Measurements from ENCODE around the gene PHACTR3. TPM values are rescaled to one million over a fixed set of nuclear protein-coding genes. Genes with fewer than 3 reads are reported as not detected.

PHACTR3 gene
- total RNA-seq, 1 experiment from 2014 or later: not detected

DNA sequence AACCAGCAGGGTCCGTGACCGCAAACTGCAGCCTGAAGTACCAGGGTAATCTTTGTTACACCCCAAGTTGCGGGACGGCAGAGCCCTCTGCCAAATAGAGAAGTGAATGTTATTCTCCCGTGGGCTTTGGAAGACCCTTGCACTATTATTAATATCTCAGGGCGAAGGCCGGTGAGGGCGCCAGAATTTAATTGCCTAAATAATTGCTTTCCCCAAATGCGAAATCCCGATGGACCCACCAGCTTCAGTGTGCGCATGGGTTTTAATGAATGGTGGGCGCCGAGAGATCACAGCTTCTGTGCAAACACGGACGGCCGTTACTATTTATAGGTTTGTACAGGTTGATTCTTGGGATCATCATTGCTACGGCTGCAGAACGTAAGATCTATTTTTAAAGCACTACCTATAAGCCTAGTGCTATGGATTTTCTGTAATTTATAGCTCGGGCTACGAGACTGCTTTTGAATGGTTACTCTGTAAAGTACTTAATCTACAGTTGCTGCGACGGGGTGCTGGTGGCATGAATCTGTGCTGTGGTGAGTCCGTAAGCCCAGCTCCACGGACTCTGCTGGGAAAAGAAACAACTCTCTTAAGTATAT, 15.2 kb upstream of the PHACTR3 start:
- no peak overlapping the region for H3K4me3 ChIP-seq (replicated peaks in 1 of 2; ENCODE audit: low read depth in 1 of 2, low read length in 2 of 2)
- no TSS peak for BruUV-seq (replicated peaks)
- DNase-seq (ENCODE audit: low read depth, low spot score) (no peak), ATAC-seq (no peak)
- TF ChIP-seq FOSL1 (IDR thresholded peaks at IDR 0.05; ENCODE audit: low read depth) (no peak), ELF1 (IDR thresholded peaks at IDR 0.05; ENCODE audit: borderline replicate concordance, low read depth) (no peak), CBX3 (IDR thresholded peaks at IDR 0.05; ENCODE audit: low read depth) (no peak), TCF7L2 (IDR thresholded peaks at IDR 0.05; ENCODE audit: borderline replicate concordance, extremely low read depth, insufficient read depth, insufficient read length) (no peak)
- TF ChIP-seq, protein P1, sequence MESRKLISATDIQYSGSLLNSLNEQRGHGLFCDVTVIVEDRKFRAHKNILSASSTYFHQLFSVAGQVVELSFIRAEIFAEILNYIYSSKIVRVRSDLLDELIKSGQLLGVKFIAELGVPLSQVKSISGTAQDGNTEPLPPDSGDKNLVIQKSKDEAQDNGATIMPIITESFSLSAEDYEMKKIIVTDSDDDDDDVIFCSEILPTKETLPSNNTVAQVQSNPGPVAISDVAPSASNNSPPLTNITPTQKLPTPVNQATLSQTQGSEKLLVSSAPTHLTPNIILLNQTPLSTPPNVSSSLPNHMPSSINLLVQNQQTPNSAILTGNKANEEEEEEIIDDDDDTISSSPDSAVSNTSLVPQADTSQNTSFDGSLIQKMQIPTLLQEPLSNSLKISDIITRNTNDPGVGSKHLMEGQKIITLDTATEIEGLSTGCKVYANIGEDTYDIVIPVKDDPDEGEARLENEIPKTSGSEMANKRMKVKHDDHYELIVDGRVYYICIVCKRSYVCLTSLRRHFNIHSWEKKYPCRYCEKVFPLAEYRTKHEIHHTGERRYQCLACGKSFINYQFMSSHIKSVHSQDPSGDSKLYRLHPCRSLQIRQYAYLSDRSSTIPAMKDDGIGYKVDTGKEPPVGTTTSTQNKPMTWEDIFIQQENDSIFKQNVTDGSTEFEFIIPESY (IDR thresholded peaks at IDR 0.05; ENCODE audit: extremely low read depth, insufficient replicate concordance, low read length): no peak
- ChIA-PET RAD21 (ENCODE audit: low non-redundant PET in 1 of 2, low total read pairs in 2 of 2, uncharacterized antibody in 2 of 2, unreplicated experiment in 2 of 2) (no interaction called here), POLR2A (no interaction called here), CTCF (no interaction called here)
- no peak overlapping the region for H3K9ac ChIP-seq (ENCODE audit: low read length)
- H3K4me2 ChIP-seq (ENCODE audit: low read length): no peak overlapping the region
- intact Hi-C loops (cut with micrococcal nuclease): no loop called here
- no peak overlapping the region for H2AFZ ChIP-seq (ENCODE audit: low read depth, low read length, poor library complexity, severe bottlenecking)
- H3K27me3 ChIP-seq (ENCODE audit: insufficient read depth, low read length): peaks cover 40% of the 10 kb centered on the region
- H3K27ac ChIP-seq (ENCODE audit: low read depth, low read length): no peak overlapping the region
- no peaks in the 10 kb centered on the region for H3K79me2 ChIP-seq (ENCODE audit: insufficient read depth, low read length)
- no peaks in the 10 kb centered on the region for H3K9me2 ChIP-seq (ENCODE audit: insufficient read depth)
- H4K20me1 ChIP-seq (ENCODE audit: insufficient read depth): no peaks in the 10 kb centered on the region
- no peaks in the 10 kb centered on the region for H3K4me1 ChIP-seq (ENCODE audit: control insufficient read depth in 1 of 2, insufficient read depth in 2 of 2, low read length in 2 of 2)
- H3K9me3 ChIP-seq (ENCODE audit: control insufficient read depth in 1 of 2, insufficient read depth in 1 of 2, low read depth in 1 of 2, low read length in 2 of 2): no peaks in the 10 kb centered on the region
- no peaks in the 10 kb centered on the region for H3K36me3 ChIP-seq (ENCODE audit: control insufficient read depth in 1 of 2, insufficient read depth in 2 of 2, low read length in 2 of 2)

DNA sequence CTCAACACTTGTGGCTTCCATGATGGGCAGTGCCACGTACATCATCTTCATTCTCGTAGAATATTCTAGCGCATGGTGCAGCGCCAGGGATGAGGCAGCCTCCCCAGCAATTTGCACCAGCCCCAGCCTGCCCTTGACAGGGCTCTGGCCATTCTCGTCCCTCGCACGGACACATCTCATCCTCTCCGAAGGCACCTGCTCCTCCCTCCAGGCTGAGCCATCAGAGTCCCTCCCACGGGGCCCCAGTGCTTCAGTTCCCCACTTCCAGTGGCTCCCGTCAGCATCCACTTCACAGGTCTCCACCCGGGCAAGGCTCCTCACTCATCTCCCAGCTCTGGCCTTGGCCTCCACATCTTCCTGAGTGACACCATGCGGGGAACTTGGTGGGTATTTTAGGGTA, 13.3 kb upstream of the PHACTR3 start:
- Histone ChIP-seq H3K4me2 (ENCODE audit: low read length) (no peak overlapping the region), H3K4me3 (replicated peaks in 1 of 2; ENCODE audit: low read depth in 1 of 2, low read length in 2 of 2) (no peak overlapping the region), H3K9me2 (ENCODE audit: insufficient read depth) (no peaks in the 10 kb centered on the region), H3K36me3 (ENCODE audit: control insufficient read depth in 1 of 2, insufficient read depth in 2 of 2, low read length in 2 of 2) (no peaks in the 10 kb centered on the region), H3K9me3 (ENCODE audit: control insufficient read depth in 1 of 2, insufficient read depth in 1 of 2, low read depth in 1 of 2, low read length in 2 of 2) (no peaks in the 10 kb centered on the region), H4K20me1 (ENCODE audit: insufficient read depth) (no peaks in the 10 kb centered on the region), H3K4me1 (ENCODE audit: control insufficient read depth in 1 of 2, insufficient read depth in 2 of 2, low read length in 2 of 2) (no peaks in the 10 kb centered on the region), H3K27me3 (ENCODE audit: insufficient read depth, low read length) (peaks cover 41% of the 10 kb centered on the region), H3K9ac (ENCODE audit: low read length) (no peak overlapping the region), H3K79me2 (ENCODE audit: insufficient read depth, low read length) (no peaks in the 10 kb centered on the region), H2AFZ (ENCODE audit: low read depth, low read length, poor library complexity, severe bottlenecking) (no peak overlapping the region), H3K27ac (ENCODE audit: low read depth, low read length) (no peak overlapping the region)
- TF ChIP-seq SIN3A (IDR thresholded peaks at IDR 0.05; ENCODE audit: low read depth): no peak
- ChIA-PET POLR2A (no interaction called here), CTCF (no interaction called here), RAD21 (ENCODE audit: low non-redundant PET in 1 of 2, low total read pairs in 2 of 2, uncharacterized antibody in 2 of 2, unreplicated experiment in 2 of 2) (no interaction called here)
- ATAC-seq (no peak), DNase-seq (ENCODE audit: low read depth, low spot score) (no peak)
- intact Hi-C loops (cut with micrococcal nuclease): no loop called here
- BruUV-seq (replicated peaks): no TSS peak

All from HCT116 (cell line).